HG02870 (cell line): ENCODE data around the gene ALDH16A1.
"Not testable (repeated sequence)": the region's sequence is repeated elsewhere in the genome, so short reads cannot be mapped to it uniquely, and the experiment has no call there.

Source experiments
- ATAC-seq: cut with Tn5 transposase; IDR thresholded peaks from one replicate; pipeline ENCODE4 v1.9.1; 2021; ENCODE audit warnings: mild to moderate bottlenecking, moderate library complexity; ENCODE audit not compliant: unreplicated experiment

The ALDH16A1 gene

DNA sequence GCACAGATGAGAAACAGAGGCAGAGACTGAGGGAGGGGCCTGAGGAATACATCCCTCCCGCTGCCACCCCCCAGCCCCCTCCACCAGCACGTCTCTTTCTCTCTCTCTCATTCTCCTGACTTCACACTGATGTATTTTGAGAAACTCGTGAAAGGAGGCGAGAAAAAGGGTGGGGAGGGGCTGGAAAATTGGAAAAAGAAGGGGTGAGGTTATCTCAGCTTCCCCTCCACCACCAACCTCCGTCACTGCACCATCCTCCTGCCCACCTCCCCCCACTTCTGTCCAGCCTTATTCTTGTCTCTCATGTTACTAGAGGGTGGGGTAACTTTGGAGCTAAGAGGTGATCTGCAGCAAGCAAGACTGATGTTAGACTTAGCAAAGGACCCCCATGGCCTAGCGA, 13.2 kb upstream of the ALDH16A1 start:
- ATAC-seq = no peak

DNA sequence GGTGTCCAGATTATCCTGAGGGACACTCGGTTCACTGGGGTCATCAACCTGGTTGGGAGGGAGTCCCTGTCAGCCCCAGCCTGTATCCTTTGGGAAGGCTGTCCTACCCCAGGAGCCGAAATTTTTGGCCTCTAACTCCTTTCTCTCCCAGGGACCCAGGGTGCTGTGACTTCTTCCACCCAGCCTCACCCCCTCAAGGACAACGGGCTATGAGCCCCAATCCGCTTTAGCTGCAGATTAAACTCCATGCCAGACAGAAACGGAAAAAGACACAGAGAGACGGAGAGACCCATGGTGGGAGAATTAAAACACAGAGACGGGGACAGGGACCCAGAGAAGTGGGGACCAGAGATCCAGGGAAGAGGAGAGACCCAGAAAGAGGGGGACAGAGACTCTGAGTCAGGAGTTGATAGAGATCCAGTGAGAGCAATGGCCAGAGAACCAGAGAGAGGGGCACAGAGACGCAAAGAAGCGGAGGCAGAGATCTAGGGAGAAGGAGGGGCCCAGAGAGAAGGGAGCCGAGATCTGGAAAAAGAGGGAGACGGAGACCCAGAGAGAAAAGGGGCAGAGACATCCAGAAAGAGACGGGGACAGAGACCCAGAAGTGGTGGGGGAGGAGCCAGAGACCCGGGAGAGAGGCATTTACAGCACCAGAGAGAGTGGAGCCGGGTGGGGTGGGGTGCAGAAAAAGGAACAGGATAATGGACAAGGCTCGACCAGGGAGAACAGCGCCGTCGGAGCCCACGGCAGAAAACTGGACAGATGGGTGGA, 12.4 kb upstream of the ALDH16A1 start:
- no peak for ATAC-seq

DNA sequence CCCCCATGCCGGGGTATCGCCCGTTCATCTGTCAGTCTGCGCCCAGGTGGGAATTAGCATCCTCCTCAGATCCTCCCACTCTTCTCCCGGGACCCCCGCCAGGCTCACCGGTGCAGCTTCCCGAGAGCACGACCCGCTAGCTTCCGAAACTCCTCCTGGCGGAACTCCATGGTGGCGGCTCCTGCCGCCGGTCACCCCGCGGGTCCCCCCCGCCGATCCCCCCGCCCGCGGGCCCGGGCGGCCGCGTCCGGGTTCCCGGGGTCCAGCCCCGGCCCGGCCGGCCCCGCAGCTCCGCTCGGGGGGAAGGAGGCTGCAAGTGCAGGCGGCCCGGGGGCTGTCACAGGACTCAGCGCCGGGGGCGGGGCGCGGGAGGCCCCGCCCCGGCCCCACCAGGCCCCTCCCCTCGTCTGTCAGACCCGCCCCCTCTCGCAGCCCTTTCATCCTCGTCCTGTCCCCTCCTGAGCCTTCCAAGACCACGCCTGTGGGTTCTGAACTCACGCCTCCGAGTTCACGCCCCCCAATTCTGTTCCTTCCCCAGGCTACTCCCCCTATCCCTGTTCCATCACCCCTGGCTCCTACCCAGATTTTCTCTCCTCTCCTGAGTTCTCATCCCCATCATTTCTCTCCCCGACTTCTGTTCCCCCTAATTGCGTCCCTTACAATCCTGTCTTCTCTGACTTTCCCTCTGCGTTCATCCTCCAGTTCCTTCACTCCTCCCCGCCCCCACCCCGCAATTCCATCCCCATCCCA, 11.6 kb upstream of the ALDH16A1 start, which contains the start of gene SLC17A7:
Gene SLC17A7 (minus strand): TSS at position 318 of the 750 bp plus-strand sequence. CDS start 148 bp downstream, at position 170.
- no peak for ATAC-seq

DNA sequence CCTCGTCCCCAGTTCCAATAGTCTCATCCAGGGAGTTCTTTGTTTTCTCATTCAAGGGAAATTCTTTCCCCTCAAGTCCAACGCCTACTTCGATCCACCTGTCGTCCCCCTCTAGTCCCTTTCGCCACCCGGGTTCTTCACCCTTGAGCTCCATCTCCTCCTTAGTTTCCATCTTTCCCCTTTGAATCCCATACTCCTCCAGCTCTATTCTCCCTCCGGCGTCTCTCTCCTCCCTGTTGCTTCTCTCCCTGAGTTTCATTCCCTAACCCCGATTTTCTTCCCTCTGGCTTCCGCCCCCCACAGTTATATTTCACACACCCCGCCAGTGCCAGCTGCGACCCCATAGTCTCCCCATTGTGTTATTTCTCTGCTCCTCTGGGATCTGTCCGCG, 11.1 kb upstream of the ALDH16A1 start:
- no peak for ATAC-seq

DNA sequence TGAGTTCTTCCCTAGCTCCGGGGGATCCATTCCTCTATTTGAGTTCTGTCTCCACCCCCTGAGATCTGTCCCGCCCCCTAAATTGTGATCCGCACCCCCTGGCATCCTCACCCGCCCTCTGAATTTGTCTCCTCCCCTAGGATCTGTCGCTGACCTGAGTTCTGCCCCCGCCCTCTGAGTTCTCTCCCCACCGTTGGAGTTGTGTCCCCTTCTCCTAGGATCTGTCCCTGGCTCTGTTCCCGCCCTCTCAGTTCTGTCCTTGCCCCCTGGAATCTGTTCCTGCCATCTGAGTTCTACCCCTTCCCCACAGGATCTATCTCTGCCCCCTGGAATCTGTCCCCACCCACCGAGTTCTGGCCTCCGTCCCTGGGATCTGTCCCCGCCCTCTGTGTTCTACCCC, 10.7 kb upstream of the ALDH16A1 start:
- ATAC-seq = no peak

DNA sequence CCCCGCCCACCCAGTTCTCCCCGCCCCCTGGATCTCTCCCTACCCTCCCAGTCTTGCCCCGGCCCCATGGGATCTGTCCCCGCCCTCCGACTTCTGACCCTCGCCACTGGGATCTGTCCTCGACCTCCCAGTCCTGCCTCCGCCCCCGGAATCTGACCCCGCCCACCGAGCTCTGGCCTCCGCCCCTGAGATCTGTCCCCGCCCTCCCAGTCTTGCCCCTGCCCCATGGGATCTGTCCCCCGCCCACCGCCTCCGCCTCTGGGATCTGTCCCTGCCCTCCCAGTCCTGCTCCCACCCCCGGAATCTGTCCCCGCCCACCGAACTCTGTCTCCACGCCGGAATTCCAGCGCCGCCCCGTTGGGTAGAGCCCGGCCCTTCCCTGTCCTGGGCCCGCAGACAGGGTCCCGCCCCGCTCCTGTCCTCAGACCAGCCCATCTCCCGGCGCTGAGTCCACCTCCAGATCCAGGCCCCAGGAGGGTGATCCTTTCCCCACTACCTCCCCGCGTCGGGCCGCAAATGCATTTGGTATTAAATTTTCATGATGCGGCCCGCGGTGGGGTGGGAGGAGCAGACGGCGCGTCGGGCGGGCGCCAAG, 10.2 kb upstream of the ALDH16A1 start:
- ATAC-seq = peak; percentile 14

DNA sequence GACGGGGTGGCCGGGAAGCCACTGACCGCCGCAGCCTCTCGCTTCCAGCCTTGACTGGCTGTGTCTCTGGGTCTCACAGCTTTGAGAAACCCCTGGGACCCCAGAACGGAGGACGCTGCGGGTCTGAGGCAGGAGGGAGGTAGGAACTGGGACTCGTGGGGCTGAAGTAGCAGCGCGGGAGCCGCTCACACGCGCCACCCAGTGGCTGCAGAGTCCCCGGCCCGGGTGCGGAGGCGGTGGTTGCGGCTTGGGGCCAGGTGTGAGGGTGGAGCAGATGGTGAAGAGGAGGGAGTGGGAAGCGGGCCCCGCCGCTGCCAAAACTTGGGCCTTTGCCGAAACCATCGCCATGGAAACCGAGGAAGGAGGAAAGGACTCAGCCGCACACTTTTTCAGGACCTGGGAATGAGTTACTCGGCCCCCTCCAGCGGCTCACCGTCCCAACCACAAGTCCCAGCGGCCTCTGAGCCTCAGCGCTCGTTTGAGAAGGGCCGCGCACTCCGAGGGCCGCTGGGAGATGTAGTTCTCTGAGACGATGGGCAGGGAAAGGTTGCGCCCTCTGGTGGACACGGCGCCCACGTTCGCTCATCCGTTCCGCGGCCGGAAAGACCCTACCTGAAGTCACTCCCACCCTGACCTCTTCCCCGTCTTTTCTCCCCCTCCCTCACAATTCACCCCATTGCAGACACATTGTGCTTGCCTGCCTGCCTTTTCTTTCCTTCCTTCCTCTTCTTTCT, 9.5 kb upstream of the ALDH16A1 start:
- ATAC-seq = peak; percentile 72

DNA sequence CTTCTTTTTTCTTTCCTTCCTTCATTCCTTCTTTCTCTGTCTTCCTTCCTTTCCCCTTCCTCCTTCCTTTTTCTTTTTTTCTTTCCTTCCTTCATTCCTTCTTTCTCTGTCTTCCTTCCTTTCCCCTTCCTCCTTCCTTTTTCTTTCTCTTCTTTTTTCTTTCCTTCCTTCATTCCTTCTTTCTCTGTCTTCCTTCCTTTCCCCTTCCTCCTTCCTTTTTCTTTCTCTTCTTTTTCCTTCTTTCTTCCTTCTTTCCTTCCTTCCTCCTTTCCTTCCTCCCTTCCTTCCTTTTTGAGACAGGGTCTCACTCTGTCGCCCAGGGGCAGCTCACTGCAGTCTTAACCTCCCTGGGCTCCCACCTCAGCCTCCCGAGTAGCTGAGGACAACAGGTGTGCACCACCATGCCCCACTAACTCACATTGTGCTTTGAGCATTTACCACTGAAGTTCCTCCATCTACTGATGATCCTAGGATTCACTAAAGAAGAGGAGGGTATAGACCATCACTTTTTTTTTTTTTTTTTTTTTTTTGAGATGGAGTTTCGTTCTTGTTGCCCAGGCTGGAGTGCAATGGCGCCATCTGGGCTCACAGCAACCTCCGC, 8.8 kb upstream of the ALDH16A1 start:
- not testable (repeated sequence) for ATAC-seq

DNA sequence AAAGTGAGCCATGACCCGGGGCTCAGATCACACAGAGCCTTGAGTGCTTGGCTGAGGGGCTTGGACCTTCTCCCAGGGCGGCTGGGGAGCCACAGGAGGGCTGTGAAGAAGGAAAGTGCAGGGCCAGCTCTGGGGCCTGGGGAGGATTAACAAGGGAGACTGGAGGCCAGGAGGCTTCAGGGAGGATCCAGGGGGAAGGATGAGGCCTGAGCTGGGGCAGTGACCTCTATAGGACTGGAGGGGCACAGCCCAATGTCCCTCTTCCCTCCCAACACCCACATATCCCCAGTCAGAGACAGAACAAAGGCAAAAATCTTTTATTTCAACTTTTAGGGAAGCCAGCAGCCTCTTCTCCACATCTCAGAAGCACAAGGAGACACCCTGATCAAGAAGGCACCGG, 7.0 kb upstream of the ALDH16A1 start:
- no peak for ATAC-seq

DNA sequence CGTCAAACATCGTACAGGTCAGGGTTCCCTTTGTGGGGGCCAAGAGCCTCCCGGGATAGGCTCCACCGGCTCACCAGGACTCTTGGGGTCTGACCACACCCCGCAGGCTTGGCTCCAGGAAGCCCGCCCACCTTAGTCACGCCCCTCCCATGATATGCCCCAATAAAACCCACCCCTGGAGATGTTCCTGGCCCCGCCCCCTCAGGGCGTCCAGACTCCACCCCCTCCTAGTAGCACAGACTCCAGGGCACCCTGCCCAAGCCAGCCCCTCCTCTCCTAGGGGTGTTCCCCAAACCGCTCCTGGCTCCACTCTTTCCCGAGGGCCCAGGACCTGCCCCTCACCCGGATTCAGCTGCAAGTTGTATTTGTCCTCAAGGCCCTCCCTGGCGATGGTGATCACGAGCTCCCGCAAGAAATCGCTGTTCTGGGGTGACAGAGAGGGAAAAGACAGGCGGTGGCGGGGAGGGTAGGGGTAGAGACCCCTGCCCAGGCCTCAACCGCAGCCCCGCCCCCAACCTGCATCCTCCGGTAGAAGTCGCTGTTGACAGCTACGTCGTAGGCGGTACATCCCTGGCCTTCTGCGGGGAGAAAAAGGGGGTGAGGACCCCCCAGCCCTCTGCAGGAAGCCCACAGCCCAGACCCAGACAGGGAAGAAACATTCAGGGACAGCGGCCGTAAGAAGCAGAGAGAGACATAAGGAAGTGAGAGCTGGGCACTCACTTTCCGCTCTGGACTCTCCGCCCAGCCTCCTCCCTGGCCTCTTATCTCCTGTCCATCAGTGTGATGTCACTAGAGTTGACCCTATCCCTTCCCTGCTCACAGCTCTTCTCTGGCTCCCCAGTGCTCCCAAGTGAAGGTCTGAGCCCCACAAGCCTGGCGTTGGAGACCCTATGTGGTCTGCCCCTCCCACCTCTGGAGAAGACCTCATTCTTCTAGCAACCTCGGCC, 5.3 kb upstream of the ALDH16A1 start:
- no peak for ATAC-seq

DNA sequence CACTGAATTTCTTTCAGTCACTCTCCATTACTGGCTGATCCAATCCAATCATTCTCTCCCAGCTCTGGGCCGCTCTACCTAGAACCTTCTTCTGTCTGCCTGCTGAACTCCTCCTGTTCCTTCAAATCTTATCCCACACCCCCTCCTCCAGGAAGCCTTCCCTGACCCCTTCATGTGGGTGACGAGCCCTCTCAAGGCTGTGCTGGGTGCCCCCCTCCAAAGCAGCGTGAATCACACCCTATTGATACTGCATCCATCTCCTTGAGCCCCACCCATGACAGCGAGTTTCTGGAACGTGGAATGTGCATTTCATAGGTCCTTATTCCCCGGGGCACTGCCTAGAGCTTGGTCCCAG, 4.6 kb upstream of the ALDH16A1 start:
- ATAC-seq = no peak

DNA sequence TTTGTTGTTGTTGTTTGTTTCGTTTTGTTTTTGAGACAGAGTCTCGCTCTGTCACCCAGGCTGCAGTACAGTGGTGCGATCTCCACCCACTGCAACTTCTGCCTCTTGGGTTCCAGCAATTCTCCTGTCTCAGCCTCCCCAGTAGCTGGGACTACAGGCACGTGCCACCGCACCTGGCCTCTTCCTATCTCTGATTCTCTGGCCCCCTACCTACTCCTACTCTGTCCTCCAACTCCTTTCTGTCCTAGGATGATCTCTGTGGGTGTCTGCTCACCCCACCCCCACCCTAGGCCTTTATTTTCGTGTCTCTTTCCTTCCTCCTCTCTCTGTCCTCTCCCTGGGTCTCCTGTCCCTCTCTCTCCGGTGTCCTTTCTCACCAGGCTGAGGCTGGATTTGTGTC, 2.6 kb upstream of the ALDH16A1 start:
- ATAC-seq = no peak

DNA sequence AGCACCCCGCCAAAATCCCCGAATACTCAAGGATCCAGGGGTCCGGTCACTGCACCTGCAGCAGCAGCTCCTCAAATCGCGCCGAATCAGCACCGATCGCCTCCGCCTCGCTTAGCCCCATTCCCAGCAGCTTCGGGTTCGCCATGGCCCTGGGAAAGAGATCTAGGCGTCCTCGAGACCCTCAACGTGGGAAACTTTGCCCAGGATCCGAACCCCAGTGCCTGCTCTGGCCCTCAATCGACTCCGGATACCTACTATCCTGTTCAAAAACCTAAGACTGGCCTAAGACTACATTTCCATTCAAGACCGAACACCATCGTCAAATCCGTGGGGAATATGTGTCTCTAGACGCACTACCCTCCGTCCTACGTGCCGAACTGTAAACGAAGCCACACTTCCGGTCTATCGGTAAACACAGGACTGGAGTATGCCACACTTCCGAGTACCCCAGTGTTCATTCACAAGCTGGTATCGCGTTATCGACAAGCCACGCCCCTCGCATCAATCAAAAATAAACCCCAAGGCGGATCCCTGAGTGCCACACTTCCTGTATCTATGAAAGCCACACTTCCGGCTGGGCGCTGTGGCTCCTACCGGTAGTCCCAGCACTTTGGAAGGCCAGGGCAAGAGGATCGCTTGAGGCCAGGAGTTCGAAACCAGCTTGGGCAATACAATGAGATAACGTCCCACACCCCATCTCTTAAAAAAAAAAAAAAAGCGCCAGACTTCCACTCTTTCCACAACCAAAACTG, 1.4 kb upstream of the ALDH16A1 start, which contains the start of gene PIH1D1:
Gene PIH1D1 (minus strand): TSS at position 385 of the 752 bp plus-strand sequence. CDS start 240 bp downstream, at position 145.
- peak; percentile 59 for ATAC-seq

DNA sequence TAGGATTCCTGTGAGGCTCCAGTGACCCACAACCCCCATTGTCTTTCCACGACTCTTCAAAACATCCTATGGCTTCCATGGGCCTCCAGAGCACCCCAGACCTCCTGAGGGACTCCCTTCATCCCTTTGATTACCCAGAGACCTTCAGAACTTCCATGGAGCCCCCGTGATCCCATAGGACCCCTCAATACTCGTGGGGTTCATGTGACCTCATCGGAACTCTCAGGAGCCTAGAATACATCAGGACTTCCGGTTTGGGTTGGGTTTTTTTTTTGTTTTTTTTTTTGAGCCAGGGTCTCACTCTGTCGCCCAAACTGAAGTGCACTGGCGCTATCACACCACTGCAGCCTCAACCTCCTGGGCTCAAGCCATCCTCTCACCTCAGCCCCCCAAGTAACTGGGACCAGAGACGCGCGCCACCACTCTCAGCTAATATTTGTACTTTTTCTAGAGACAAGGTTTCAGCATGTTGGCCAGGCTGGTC, 774 bp downstream of the ALDH16A1 start:
- ATAC-seq = no peak

DNA sequence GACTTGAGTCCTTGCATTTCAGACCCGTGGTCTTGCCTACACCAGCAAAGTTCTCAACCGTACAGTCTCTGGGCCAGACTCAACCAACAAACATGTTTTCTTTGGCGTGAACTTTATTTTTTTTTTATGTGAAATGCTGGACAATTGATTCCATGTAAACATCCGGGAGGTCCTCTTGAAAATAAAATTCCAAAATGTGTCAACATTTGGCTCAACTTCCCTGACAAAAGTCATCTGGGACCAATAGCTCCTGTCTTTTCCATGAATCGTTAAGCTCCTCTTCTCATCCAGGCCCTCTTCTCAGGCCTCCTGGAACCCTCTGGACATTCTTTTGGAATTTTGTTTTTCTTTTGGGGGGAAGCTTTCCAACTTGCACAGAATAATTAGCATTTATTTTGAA, 2.7 kb downstream of the ALDH16A1 start:
- no peak for ATAC-seq

DNA sequence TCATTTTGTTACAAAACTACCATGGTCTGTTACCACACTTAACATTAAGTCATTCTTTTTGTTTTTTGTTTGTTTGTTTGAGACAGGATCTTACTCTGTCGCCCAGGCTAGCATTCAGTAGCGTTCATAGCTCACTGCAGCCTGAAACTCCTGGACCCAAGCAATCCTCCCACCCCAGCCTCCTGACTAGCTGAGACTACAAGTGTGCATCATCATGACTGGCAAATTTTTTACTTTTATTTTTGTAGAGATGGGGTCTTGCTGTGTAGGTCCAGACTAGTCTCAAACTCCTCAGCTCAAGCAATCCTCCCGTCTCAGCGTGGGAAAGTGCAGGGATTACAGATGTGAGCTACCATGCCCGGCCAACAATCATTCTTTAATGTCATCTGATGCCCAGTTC, 3.3 kb downstream of the ALDH16A1 start:
- ATAC-seq = no peak

DNA sequence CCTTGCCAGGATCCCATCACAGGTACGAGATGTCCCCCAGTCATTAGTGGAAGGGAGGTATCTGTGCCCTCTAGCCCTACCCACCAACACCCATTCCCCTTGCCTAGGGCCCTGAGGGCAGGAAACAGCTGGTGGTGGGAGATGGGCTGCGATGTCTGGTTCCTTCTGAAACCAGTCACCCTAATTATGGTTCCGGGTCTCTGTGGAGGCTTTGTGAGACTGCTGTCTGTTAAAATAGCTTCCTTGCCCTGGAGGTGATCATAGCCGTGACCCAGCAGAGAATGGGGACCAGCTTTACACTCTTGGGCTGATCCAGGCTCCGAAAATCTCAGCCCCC, 5.5 kb downstream of the ALDH16A1 start:
- no peak for ATAC-seq

DNA sequence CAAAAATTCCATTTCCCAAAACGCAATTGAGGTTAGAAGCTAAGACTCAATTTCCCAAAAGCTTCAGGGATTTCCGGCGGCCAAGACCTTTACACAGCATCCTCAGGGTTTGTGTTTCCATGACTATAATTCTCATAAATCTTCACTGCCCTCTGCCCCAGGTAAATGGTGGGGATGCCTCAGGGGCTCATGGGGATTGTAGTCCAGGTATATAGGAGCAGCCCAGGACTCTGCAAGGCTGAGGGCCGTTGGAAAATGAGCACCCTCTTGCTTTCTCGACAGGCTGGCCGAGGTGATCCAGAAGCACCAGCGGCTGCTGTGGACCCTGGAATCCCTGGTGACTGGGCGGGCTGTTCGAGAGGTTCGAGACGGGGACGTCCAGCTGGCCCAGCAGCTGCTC, 6.4 kb downstream of the ALDH16A1 start:
- ATAC-seq = no peak

DNA sequence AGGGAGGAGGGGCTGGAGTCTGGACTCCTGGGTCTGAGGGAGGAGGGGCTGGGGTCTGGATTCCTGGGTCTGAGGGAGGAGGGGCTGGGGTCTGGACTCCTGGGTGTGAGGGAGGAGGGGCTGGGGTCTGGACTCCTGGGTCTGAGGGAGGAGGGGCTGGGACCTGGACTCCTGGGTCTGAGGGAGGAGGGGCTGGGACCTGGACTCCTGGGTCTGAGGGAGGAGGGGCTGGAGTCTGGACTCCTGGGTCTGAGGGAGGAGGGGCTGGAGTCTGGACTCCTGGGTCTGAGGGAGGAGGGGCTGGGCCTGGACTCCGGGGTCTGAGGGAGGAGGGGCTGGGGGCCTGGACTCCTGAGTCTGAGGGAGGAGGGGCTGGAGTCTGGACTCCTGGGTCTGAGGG, 8.1 kb downstream of the ALDH16A1 start:
- ATAC-seq = not testable (repeated sequence)
